ENCODE data around the gene CACNA2D1. TPM values are rescaled to one million over a fixed set of nuclear protein-coding genes. Genes with fewer than 3 reads are reported as not detected.

The CACNA2D1 gene
- total RNA-seq, 1 experiment from 2014 or later: 0.27 TPM

DNA sequence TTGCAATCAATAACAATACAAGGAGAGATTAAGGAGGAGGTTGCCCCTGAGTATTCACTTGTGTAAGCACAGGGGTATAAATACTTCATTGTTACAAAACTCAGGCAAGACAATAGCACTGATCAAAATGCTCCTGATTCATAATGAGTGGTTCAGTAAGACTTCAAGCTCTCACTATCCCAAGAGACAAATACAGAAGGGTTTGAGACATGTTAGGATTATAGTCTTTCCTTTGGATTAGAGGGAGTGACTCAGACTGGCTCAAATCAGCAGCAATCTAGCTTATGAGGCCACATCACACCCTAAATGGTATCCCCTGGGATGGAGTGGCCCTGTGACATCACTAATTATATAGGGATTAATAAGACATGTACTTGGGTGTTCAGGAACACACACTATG is 506.5 kb downstream of the CACNA2D1 start:
- BruUV-seq (replicated peaks): no TSS peak
- intact Hi-C loops (cut with micrococcal nuclease): no loop called here
- H3K36me3 ChIP-seq (ENCODE audit: control insufficient read depth in 1 of 2, insufficient read depth in 2 of 2, low read length in 2 of 2): no peaks in the 10 kb centered on the region
- H3K79me2 ChIP-seq (ENCODE audit: insufficient read depth, low read length): no peaks in the 10 kb centered on the region
- no peak overlapping the region for H3K9ac ChIP-seq (ENCODE audit: low read length)
- ChIA-PET POLR2A (no interaction called here), CTCF (interaction anchor here (1.0 kb wide), 1 partner anchor 19 kb away, joined by 4 read pairs; no protein-coding TSS in a partner anchor), RAD21 (ENCODE audit: low non-redundant PET in 1 of 2, low total read pairs in 2 of 2, uncharacterized antibody in 2 of 2, unreplicated experiment in 2 of 2) (no interaction called here)
- TF ChIP-seq CBX3 (IDR thresholded peaks at IDR 0.05; ENCODE audit: low read depth) (no peak), CEBPB (IDR thresholded peaks at IDR 0.05; ENCODE audit: low read depth) (no peak), EZH2phosphoT487 (IDR thresholded peaks at IDR 0.05; ENCODE audit: borderline replicate concordance) (no peak), MAX (IDR thresholded peaks at IDR 0.05) (no peak), EGR1 (IDR thresholded peaks at IDR 0.05; ENCODE audit: low read depth) (no peak), EZH2 (IDR thresholded peaks at IDR 0.05) (no peak), ATF3 (IDR thresholded peaks at IDR 0.05) (no peak)
- H3K9me3 ChIP-seq (ENCODE audit: control insufficient read depth in 1 of 2, insufficient read depth in 1 of 2, low read depth in 1 of 2, low read length in 2 of 2): no peaks in the 10 kb centered on the region
- no peak overlapping the region for H3K4me3 ChIP-seq (replicated peaks in 1 of 2; ENCODE audit: low read depth in 1 of 2, low read length in 2 of 2)
- no peaks in the 10 kb centered on the region for H3K27me3 ChIP-seq (ENCODE audit: insufficient read depth, low read length)
- DNase-seq (ENCODE audit: low read depth, low spot score) (no peak), ATAC-seq (no peak)
- no peaks in the 10 kb centered on the region for H3K9me2 ChIP-seq (ENCODE audit: insufficient read depth)
- H2AFZ ChIP-seq (ENCODE audit: low read depth, low read length, poor library complexity, severe bottlenecking): no peak overlapping the region
- H3K4me2 ChIP-seq (ENCODE audit: low read length): no peak overlapping the region
- no peak overlapping the region for H3K27ac ChIP-seq (ENCODE audit: low read depth, low read length)
- no peaks in the 10 kb centered on the region for H4K20me1 ChIP-seq (ENCODE audit: insufficient read depth)
- H3K4me1 ChIP-seq (ENCODE audit: control insufficient read depth in 1 of 2, insufficient read depth in 2 of 2, low read length in 2 of 2): no peaks in the 10 kb centered on the region

- TF ChIP-seq EGR1 (IDR thresholded peaks at IDR 0.05; ENCODE audit: low read depth) (no peak), ELF1 (IDR thresholded peaks at IDR 0.05; ENCODE audit: borderline replicate concordance, low read depth) (no peak), ZBTB33 (IDR thresholded peaks at IDR 0.05; ENCODE audit: extremely low read depth, insufficient replicate concordance, low read length) (no peak), SRF (IDR thresholded peaks at IDR 0.05; ENCODE audit: low read depth) (no peak), ATF3 (IDR thresholded peaks at IDR 0.05) (no peak), ZFX (IDR thresholded peaks at IDR 0.05) (no peak), TCF7L2 (IDR thresholded peaks at IDR 0.05; ENCODE audit: borderline replicate concordance, extremely low read depth, insufficient read depth, insufficient read length) (no peak)
- no peak overlapping the region for H3K27ac ChIP-seq (ENCODE audit: low read depth, low read length)
- intact Hi-C loops (cut with micrococcal nuclease): no loop called here
- no peaks in the 10 kb centered on the region for H3K36me3 ChIP-seq (ENCODE audit: control insufficient read depth in 1 of 2, insufficient read depth in 2 of 2, low read length in 2 of 2)
- H3K4me1 ChIP-seq (ENCODE audit: control insufficient read depth in 1 of 2, insufficient read depth in 2 of 2, low read length in 2 of 2): no peaks in the 10 kb centered on the region
- POLR2A ChIA-PET: no interaction called here
- RAD21 ChIA-PET (ENCODE audit: low non-redundant PET in 1 of 2, low total read pairs in 2 of 2, uncharacterized antibody in 2 of 2, unreplicated experiment in 2 of 2): no interaction called here
- no peaks in the 10 kb centered on the region for H3K9me3 ChIP-seq (ENCODE audit: control insufficient read depth in 1 of 2, insufficient read depth in 1 of 2, low read depth in 1 of 2, low read length in 2 of 2)
- H3K9ac ChIP-seq (ENCODE audit: low read length): no peak overlapping the region
- DNase-seq (ENCODE audit: low read depth, low spot score): no peak
- H3K27me3 ChIP-seq (ENCODE audit: insufficient read depth, low read length): no peaks in the 10 kb centered on the region
- no peak overlapping the region for H2AFZ ChIP-seq (ENCODE audit: low read depth, low read length, poor library complexity, severe bottlenecking)
- no peak overlapping the region for H3K4me2 ChIP-seq (ENCODE audit: low read length)
- no peak for ATAC-seq
- H3K9me2 ChIP-seq (ENCODE audit: insufficient read depth): no peaks in the 10 kb centered on the region
- no peak overlapping the region for H3K4me3 ChIP-seq (replicated peaks in 1 of 2; ENCODE audit: low read depth in 1 of 2, low read length in 2 of 2)
- BruUV-seq (replicated peaks): no TSS peak
- H3K79me2 ChIP-seq (ENCODE audit: insufficient read depth, low read length): no peaks in the 10 kb centered on the region
- CTCF ChIA-PET: no interaction called here
- no peaks in the 10 kb centered on the region for H4K20me1 ChIP-seq (ENCODE audit: insufficient read depth)
These were observed 508.8 kb downstream of the CACNA2D1 start for GRCh38 chr7:81934596-81935301.

Measured in HCT116 (cell line).